Endothelial cell of umbilical vein (primary cell): ENCODE results near the gene PRR9. TPM values are rescaled to one million over a fixed set of nuclear protein-coding genes. Genes with fewer than 3 reads are reported as not detected.
A peak's percentile ranks its signal among the peaks of the same experiment; 100 is the strongest.

Experiments
- BruUV-seq: library from RNA; stranded (reverse); fragments of 400-500 nt; replicated peaks from 2 replicates; lab custom pipeline; 2021; lab: Mats Ljungman, UMichigan
- CTCF ChIA-PET: fragments of 300-600, 350-600 bp; sonication (Branson Sonifier 250); formaldehyde crosslinking; loops from one replicate; lab custom pipeline; 2021; ENCODE audit warnings: antibody characterized with exemption, inconsistent platforms; lab: Charles Lee
- POLR2A ChIA-PET: fragments of 300-600, 350-600 bp; sonication (Branson Sonifier 250); formaldehyde crosslinking; loops from one replicate; lab custom pipeline; 2021; ENCODE audit warnings: antibody characterized with exemption, inconsistent platforms; lab: Charles Lee
- DNase-seq: peaks from one replicate; pipeline ENCODE4 v3.0.0-alpha.2; 2011; ENCODE audit warnings: low read depth, low spot score
- FAIRE-seq: peaks from 2 replicates; lab custom pipeline; 2011; peaks lifted over from hg19 to GRCh38; lab: Jason Lieb, UNC
- H2AFZ ChIP-seq: 2 replicates; pipeline ENCODE4 v1.6.0; 2012; ENCODE audit warnings: low read depth, low read length, control low read depth, inconsistent platforms
- H3K27ac ChIP-seq: 2 replicates; pipeline ENCODE4 v1.5.1; 2011; ENCODE audit warnings: low read depth, mild to moderate bottlenecking, control low read depth, low read length, moderate library complexity; ENCODE audit not compliant: insufficient read depth
- H3K27me3 ChIP-seq, 2 experiments: 2 replicates each; pipeline versions ENCODE4 v1.6.0 to v1.6.1; 2011; ENCODE audit warnings: low read length in 2 of 2, mixed read lengths in 1 of 2; ENCODE audit not compliant: control insufficient read depth in 2 of 2, insufficient read depth in 2 of 2
- H3K36me3 ChIP-seq, 2 experiments: 2 replicates in 1 of 2; 3 replicates in 1 of 2; pipeline ENCODE4 v1.5.1; 2011; ENCODE audit warnings: low read length in 2 of 2, mild to moderate bottlenecking in 1 of 2, moderate library complexity in 1 of 2; ENCODE audit not compliant: control insufficient read depth in 2 of 2, insufficient read depth in 2 of 2; ENCODE audit errors: extremely low read depth in 1 of 2
- H3K4me1 ChIP-seq: 3 replicates; pipeline ENCODE4 v1.5.1; 2011; ENCODE audit warnings: mild to moderate bottlenecking, low read length; ENCODE audit not compliant: control insufficient read depth, insufficient read depth; ENCODE audit errors: extremely low read depth
- H3K4me2 ChIP-seq: 2 replicates; pipeline ENCODE4 v1.6.1; 2011; ENCODE audit warnings: low read length, control low read depth, mixed read lengths; ENCODE audit not compliant: insufficient read depth
- H3K4me3 ChIP-seq, 3 experiments: fragments of 200-600 bp in 1 of 3; sonication (generic), shearing (Covaris generic) in 1 of 3; replicated peaks in 1 of 3; 2 replicates each; pipeline ENCODE4 v1.5.1; 2011 to 2016; ENCODE audit warnings: control low read depth in 3 of 3, low read length in 3 of 3, mild to moderate bottlenecking in 2 of 3, inconsistent platforms in 1 of 3, low read depth in 1 of 3, moderate library complexity in 1 of 3; ENCODE audit not compliant: insufficient read depth in 1 of 3
- H3K79me2 ChIP-seq: 2 replicates; pipeline ENCODE4 v1.6.0; 2012; ENCODE audit warnings: low read length, inconsistent platforms; ENCODE audit not compliant: control insufficient read depth, insufficient read depth
- H3K9ac ChIP-seq: replicated peaks from 2 replicates; pipeline ENCODE3; 2011; ENCODE audit warnings: low read length, control low read depth; ENCODE audit not compliant: insufficient read depth; ENCODE audit errors: extremely low read depth
- H3K9me1 ChIP-seq: replicated peaks from 3 replicates; pipeline ENCODE4 v1.6.0; 2011; ENCODE audit warnings: mild to moderate bottlenecking, low read length; ENCODE audit not compliant: control insufficient read depth, insufficient read depth; ENCODE audit errors: extremely low read depth
- H3K9me3 ChIP-seq: replicated peaks from 2 replicates; pipeline ENCODE4 v1.5.1; 2012; ENCODE audit warnings: low read length, inconsistent platforms; ENCODE audit not compliant: control insufficient read depth, insufficient read depth
- H4K20me1 ChIP-seq: replicated peaks from 2 replicates; pipeline ENCODE3; 2011; ENCODE audit warnings: mild to moderate bottlenecking, low read length; ENCODE audit not compliant: control insufficient read depth, insufficient read depth; ENCODE audit errors: extremely low read depth
- EZH2 ChIP-seq: IDR thresholded peaks from 2 replicates; pipeline ENCODE4 v1.6.1; 2012; ENCODE audit warnings: borderline replicate concordance, low read depth, mild to moderate bottlenecking, moderate library complexity, low read length, inconsistent platforms; ENCODE audit not compliant: severe bottlenecking
- JUN ChIP-seq: IDR thresholded peaks from 2 replicates; pipeline ENCODE4 v1.6.1; 2011; ENCODE audit warnings: borderline replicate concordance, low read depth; ENCODE audit not compliant: insufficient read length, insufficient read depth
- POLR2A ChIP-seq: IDR thresholded peaks from 2 replicates; pipeline ENCODE4 v1.6.1; 2012; ENCODE audit warnings: low read depth, mild to moderate bottlenecking, control low read depth, low read length
- dilution Hi-C: fragments of 300-500 bp; cut with MboI; formaldehyde crosslinking; loops from one replicate; pipeline ENCODE4 v1.15.0; 2019; ENCODE audit warnings: low sequenced_read_pairs; ENCODE audit not compliant: extremely low pct_ligation_motif_present
- intact Hi-C: fragments of 100-400 bp; cut with micrococcal nuclease; formaldehyde crosslinking; loops from one replicate; pipeline ENCODE4 v1.10.0; 2022
- polyA plus RNA-seq, 4 experiments: library from polyadenylated mRNA; depleted of rRNA in 3 of 4; stranded (reverse) in 3 of 4; unstranded in 1 of 4; fragments of >200 nt; gene quantifications; 2 replicates each; pipeline versions ENCODE4 v1.2.1 to v1.2.3, GENCODE V29; 2011 to 2012; ENCODE audit warnings: missing spikeins in 1 of 4
- total RNA-seq: library from RNA; stranded (reverse); gene quantifications from 2 replicates; pipeline ENCODE4 v1.2.3, GENCODE V29; 2021

PRR9 gene
- total and polyA plus RNA-seq, 2 donors (not counting 3 experiments of a cell fraction or from before 2014, with no cell fraction given): not detected

DNA sequence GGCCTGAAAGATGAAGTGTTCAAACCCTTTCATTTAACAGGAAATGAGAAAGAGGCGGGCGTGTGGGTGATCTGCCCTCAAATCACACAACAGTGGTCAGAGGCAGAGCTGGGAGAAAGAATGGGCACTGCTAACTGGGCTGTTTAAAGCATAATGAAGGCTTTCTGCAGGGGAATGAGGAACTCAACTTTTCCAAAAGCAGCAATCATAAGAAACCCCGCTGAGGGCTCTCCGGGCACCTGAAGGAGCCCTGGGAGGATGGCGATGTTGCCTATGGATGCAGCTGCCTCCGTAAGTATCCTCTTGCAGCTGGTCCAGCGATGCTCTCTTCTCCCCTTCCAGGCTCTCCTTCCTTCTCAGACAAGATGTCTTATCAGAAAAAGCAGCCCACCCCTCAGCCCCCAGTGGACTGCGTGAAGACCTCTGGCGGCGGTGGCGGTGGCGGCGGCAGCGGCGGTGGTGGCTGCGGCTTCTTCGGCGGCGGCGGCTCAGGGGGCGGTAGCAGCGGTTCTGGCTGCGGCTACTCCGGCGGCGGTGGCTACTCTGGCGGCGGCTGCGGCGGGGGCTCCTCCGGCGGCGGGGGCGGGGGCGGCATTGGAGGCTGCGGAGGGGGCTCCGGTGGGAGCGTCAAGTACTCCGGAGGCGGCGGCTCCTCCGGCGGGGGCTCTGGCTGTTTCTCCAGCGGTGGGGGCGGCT is 43.3 kb downstream of the PRR9 start:
- intact Hi-C loops: no loop called here
- Histone ChIP-seq H3K36me3 (no peaks in the 10 kb centered on the region), H3K4me3 (peak overlapping the region in 1 of 3 experiments; percentile 13), H2AFZ (no peak overlapping the region), H3K9me1 (peaks cover 2% of the 10 kb centered on the region), H3K27ac (no peak overlapping the region), H3K79me2 (no peaks in the 10 kb centered on the region), H3K4me1 (no peaks in the 10 kb centered on the region), H3K9ac (no peak overlapping the region), H3K9me3 (no peaks in the 10 kb centered on the region), H3K4me2 (no peak overlapping the region), H3K27me3 (peaks cover 36 to 53% of the 10 kb centered on the region in 2 experiments), H4K20me1 (no peaks in the 10 kb centered on the region)
- POLR2A ChIA-PET: no interaction called here
- no peak for FAIRE-seq
- TF ChIP-seq POLR2A (no peak), EZH2 (peak; percentile 93)
- DNase-seq: no peak
- BruUV-seq: no TSS peak
- dilution Hi-C loops: no loop called here
- CTCF ChIA-PET: no interaction called here

DNA sequence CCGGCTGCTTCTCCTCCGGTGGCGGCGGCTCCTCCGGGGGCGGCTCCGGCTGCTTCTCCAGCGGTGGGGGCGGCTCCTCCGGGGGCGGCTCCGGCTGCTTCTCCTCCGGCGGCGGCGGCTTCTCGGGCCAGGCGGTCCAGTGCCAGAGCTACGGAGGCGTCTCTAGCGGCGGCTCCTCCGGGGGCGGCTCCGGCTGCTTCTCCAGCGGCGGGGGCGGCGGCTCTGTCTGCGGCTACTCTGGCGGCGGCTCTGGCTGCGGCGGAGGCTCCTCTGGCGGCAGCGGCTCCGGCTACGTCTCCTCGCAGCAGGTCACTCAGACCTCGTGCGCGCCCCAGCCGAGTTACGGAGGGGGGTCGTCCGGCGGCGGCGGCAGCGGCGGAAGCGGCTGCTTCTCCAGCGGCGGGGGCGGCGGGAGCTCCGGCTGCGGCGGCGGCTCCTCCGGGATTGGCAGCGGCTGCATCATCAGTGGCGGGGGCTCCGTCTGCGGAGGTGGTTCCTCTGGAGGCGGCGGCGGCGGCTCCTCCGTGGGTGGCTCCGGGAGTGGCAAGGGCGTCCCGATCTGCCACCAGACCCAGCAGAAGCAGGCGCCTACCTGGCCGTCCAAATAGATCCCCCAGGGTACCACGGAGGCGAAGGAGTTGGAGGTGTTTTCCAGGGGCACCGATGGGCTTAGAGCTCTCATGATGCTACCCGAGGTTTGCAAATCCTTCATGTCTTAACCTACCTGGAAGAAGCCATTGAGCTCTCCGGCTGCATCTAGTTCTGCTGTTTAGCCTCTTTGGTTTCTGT is 44.1 kb downstream of the PRR9 start:
- H3K9ac ChIP-seq: no peak overlapping the region
- BruUV-seq: no TSS peak
- dilution Hi-C loops (no loop called here), intact Hi-C loops (no loop called here)
- H3K36me3 ChIP-seq: no peaks in the 10 kb centered on the region
- H3K9me3 ChIP-seq: no peaks in the 10 kb centered on the region
- CTCF ChIA-PET: no interaction called here
- no peaks in the 10 kb centered on the region for H3K79me2 ChIP-seq
- FAIRE-seq: no peak
- DNase-seq: no peak
- POLR2A ChIA-PET: no interaction called here
- peaks cover 2% of the 10 kb centered on the region for H3K9me1 ChIP-seq
- no peak overlapping the region for H3K4me2 ChIP-seq
- TF ChIP-seq EZH2 (peak; percentile 69), JUN (no peak)
- no peaks in the 10 kb centered on the region for H3K4me1 ChIP-seq
- peak overlapping the region in 1 of 3 experiments; percentile 13 for H3K4me3 ChIP-seq
- H3K27ac ChIP-seq: no peak overlapping the region
- H4K20me1 ChIP-seq: no peaks in the 10 kb centered on the region
- peak overlapping the region; percentile 23 for H2AFZ ChIP-seq
- peaks cover 36 to 53% of the 10 kb centered on the region in 2 experiments for H3K27me3 ChIP-seq
